ENCODE data around the gene NRIP1.
"Not testable (repeated sequence)": the region's sequence is repeated elsewhere in the genome, so short reads cannot be mapped to it uniquely, and the experiment has no call there.

Gene NRIP1

GRCh38 chr21:14982336-14982735, 82.5 kb downstream of the NRIP1 start:
- in situ Hi-C loops (cut with MboI; ENCODE audit: low sequenced_read_pairs) = no loop called here

- in situ Hi-C loops (cut with MboI; ENCODE audit: low sequenced_read_pairs) = no loop called here
Observed at GRCh38 chr21:14981246-14981645, 83.6 kb downstream of the NRIP1 start.

- in situ Hi-C loops (cut with MboI; ENCODE audit: low sequenced_read_pairs) = no loop called here
Observed at GRCh38 chr21:14979264-14979663, 85.5 kb downstream of the NRIP1 start.

GRCh38 chr21:14977814-14978213, 87.0 kb downstream of the NRIP1 start:
- in situ Hi-C loops (cut with MboI; ENCODE audit: low sequenced_read_pairs) = no loop called here

- in situ Hi-C loops (cut with MboI; ENCODE audit: low sequenced_read_pairs) = no loop called here
Observed at GRCh38 chr21:14975136-14975919, 89.5 kb downstream of the NRIP1 start.

GRCh38 chr21:14972678-14973077, 92.1 kb downstream of the NRIP1 start:
- in situ Hi-C loops (cut with MboI; ENCODE audit: low sequenced_read_pairs) = no loop called here

- in situ Hi-C loops (cut with MboI; ENCODE audit: low sequenced_read_pairs) = no loop called here
Observed at GRCh38 chr21:14968821-14969220, 96.0 kb downstream of the NRIP1 start.

GRCh38 chr21:14968029-14968428, 96.8 kb downstream of the NRIP1 start:
- in situ Hi-C loops (cut with MboI; ENCODE audit: low sequenced_read_pairs) = no loop called here

GRCh38 chr21:14964621-14965020, 100.2 kb downstream of the NRIP1 start:
- in situ Hi-C loops (cut with MboI; ENCODE audit: low sequenced_read_pairs) = no loop called here

- in situ Hi-C loops (cut with MboI; ENCODE audit: low sequenced_read_pairs) = no loop called here
Observed at GRCh38 chr21:14962217-14962616, 102.6 kb downstream of the NRIP1 start.

- in situ Hi-C loops (cut with MboI; ENCODE audit: low sequenced_read_pairs) = no loop called here
Observed at GRCh38 chr21:14961502-14961901, 103.3 kb downstream of the NRIP1 start.

- in situ Hi-C loops (cut with MboI; ENCODE audit: low sequenced_read_pairs) = no loop called here
Observed at GRCh38 chr21:14959343-14959742, 105.5 kb downstream of the NRIP1 start.

- in situ Hi-C loops (cut with MboI; ENCODE audit: low sequenced_read_pairs) = no loop called here
Observed at GRCh38 chr21:14957836-14958235, 107.0 kb downstream of the NRIP1 start.

GRCh38 chr21:14956807-14957206, 108.0 kb downstream of the NRIP1 start:
- in situ Hi-C loops (cut with MboI; ENCODE audit: low sequenced_read_pairs) = no loop called here

- in situ Hi-C loops (cut with MboI; ENCODE audit: low sequenced_read_pairs) = no loop called here
Observed at GRCh38 chr21:14955936-14956520, 108.8 kb downstream of the NRIP1 start.

- in situ Hi-C loops (cut with MboI; ENCODE audit: low sequenced_read_pairs) = no loop called here
Observed at GRCh38 chr21:14952916-14953315, 111.9 kb downstream of the NRIP1 start.

GRCh38 chr21:14949603-14950002, 115.2 kb downstream of the NRIP1 start:
- in situ Hi-C loops (cut with MboI; ENCODE audit: low sequenced_read_pairs) = no loop called here

- in situ Hi-C loops (cut with MboI; ENCODE audit: low sequenced_read_pairs) = no loop called here
Observed at GRCh38 chr21:14947613-14948160, 117.1 kb downstream of the NRIP1 start.

GRCh38 chr21:14945176-14945575, 119.6 kb downstream of the NRIP1 start:
- in situ Hi-C loops (cut with MboI; ENCODE audit: low sequenced_read_pairs) = no loop called here

- in situ Hi-C loops (cut with MboI; ENCODE audit: low sequenced_read_pairs) = no loop called here
Observed at GRCh38 chr21:14943616-14944015, 121.2 kb downstream of the NRIP1 start.

GRCh38 chr21:14942801-14943490, 121.9 kb downstream of the NRIP1 start:
- in situ Hi-C loops (cut with MboI; ENCODE audit: low sequenced_read_pairs) = no loop called here

- in situ Hi-C loops (cut with MboI; ENCODE audit: low sequenced_read_pairs) = not testable (repeated sequence)
Observed at GRCh38 chr21:14927324-14927723, 137.5 kb downstream of the NRIP1 start.

All from hTERT RPE-1 (cell line).